GM18873 (cell line): ENCODE results near the gene SGK1.
"Not testable (repeated sequence)": the region's sequence is repeated elsewhere in the genome, so short reads cannot be mapped to it uniquely, and the experiment has no call there.

Experiments
- ATAC-seq: cut with Tn5 transposase; IDR thresholded peaks from one replicate; pipeline ENCODE4 v1.9.1; 2021; ENCODE audit warnings: mild to moderate bottlenecking, moderate library complexity, moderate number of reproducible peaks; ENCODE audit not compliant: unreplicated experiment, low FRiP score

Gene SGK1

DNA sequence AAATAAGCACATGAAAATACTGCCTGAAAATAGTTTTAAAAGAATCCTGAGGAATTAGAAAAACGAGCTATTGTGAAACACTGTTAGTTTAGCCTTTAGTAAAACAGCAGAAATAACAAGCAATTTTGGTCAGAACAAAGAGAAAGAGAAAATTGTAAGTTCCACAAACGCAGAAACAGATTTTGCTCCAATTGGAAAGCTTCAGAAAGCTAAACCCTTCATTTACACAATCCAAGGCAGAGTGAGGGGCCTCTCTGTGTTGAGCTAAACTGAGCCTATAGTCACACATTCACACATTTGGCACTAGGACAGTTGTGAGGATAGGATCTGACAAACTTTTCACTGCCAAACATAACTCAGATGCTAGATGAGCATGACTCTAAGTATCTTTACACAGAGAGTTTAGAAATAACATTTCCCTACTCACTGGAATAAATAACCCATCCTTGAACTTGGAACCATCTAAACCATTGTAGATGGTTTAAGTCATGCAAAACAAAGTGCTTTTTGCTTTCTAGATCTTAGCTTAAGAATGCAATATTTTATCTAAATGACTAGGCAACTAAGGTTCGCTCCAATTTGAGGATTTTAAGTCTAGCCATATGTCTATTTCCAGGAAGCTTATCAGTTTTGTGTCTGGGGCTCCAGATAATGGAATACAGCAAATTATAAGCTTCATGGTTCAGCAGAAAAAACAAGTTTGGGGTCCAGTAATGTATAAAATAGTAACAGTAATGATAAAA is 122.6 kb downstream of the SGK1 start:
- no peak for ATAC-seq

DNA sequence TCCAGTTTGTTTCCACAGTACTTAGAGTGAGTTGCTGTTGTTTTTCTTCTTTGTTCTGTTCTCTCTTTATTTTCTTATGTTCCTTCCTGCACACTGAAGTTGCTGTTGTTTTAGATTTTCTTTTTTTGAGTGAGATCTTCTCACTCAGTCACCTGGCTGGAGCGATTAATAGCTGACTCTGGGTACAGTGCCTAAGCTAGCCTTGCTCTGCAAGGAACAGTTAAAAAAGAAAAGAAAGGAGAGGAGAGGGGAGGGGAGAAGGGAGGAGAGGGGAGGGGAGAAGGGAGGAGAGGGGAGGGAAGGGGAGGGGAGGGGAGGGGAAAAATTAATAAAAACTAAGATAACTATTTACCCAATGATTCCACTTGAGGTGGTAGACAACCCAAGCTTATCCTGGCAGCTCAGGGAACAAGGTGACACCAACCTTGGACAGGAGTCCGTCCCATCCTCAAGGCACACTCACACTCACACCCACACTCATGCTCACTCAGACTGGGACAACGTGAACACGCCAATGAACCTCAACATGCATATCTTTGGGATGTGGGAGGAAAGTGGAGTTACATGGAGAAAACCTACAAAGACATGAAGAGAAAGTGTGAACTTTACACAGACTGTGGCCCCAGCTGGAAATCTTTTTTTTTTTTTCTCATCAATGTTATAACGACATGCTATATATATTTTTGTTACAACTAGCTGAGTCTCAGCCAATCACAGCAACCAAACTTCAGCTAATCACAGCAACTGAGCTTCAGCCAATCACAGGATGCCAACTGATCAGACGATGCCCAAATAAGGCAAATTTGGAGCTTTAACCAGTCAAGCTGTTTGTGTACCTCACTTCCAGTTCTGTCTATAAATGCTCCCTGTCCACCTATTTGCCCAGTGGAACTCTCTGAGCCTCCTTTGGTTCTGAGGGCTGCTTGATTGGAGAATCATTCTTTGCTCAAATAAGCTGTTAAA is 124.1 kb downstream of the SGK1 start:
- no peak for ATAC-seq

DNA sequence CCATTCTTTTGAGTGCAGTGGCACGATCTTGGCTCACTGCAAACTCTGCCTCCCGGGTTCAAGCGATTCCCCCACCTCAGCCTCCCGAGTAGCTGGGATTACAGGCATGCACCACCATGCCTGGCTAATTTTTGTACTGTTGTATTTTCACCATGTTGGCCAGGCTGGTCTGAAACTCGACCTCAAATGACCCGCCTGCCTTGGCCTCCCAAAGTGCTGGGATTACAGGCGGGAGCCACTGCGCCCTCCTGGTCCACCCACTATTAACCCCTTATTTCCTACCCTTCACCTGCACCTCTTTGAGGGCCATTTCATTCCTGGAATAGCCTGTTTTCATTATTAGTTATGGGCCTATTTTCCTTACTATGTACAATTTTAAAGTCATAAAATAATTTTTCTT is 125.3 kb downstream of the SGK1 start:
- not testable (repeated sequence) for ATAC-seq

DNA sequence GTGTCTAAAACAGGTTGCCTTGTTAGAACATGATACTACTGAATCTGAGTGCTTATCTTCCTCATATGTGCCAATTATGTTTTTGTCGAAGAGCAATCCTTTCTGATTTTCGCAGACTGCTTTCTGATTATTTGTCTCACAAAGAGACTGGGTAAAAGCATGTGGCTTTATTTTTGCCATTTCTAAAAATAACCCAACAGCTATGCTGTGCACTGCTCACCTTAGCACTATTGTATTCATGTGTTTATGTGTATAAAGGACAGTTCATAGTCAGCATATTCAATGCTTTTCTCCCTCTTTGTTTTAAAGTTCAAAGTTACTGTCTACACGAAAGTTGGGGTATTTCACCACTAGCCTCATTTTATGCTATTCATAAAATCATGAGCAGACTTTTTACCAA is 127.0 kb downstream of the SGK1 start:
- ATAC-seq, result no peak

DNA sequence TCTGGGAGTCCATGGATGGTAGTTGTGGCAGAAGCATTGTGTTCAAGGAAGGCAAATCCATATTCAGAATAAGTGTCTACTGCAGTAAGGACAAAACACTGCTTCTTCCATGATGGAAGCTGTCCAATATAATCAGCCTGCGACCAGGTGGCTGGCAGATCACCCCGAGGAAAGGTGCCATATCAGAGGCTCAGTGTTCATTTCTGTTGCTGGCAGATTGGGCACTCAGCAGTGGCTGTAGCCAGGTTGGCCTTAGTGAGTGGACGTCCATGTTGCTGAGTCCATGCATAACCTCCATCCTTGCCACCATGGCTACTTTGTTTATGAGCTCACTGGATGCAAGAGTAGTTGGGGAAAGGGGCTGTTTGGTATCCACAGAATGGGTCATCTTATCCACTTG is 130.2 kb downstream of the SGK1 start:
- no peak for ATAC-seq

DNA sequence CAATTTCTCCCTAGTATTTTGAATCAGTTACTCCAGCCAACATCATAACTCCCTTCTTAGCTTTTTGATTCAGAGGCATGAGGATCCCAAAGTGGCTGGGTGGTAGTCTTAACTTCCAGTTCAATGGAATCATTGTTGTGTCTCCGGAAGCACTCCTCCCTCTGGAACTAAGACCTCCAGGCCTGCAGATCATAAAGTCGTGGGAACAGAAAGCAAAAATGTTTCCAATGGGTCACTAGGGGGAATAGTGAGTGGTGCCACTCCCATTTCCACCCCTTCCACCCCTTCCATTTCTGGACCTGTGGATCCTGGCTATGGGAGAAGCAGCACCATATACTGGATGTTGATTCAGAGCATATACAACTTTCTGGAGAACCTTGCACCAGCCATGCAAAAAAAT is 130.8 kb downstream of the SGK1 start:
- no peak for ATAC-seq

DNA sequence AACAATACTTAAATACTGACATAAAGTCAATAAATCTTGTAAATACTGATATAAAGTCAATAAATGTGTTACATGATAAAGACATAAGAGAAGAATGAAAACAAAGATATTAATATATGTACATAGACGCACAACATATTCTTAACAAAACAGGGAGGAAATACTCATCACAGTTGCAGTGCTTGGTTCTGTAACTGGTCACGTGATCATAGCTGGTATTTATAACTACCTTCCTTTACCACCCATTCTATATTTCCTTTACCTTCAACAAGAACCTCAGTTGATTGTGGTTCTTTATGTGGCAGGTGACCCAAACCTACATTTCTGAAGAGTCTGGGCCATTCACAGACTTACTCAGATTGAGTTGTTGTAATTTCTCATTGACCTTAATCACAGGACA is 131.6 kb downstream of the SGK1 start:
- ATAC-seq, result no peak

DNA sequence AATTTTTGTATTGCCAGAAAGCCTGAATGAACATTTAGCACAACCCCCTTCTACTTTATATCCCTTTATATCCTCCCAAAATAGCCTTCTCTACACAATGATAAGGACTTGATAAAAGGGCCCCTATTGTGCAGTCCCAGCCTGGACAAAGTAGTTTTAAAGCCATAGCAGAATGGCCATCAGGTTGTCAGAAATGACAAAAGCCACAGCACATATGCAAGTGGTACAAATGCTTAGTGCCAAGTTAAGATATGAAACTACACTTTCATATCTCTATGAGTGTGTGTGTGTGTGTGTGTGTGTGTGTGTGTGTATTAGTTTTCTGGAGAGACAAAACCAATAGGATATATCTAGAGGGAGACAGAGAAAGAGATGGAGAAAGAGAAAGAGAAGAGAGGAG is 132.6 kb downstream of the SGK1 start:
- no peak for ATAC-seq

DNA sequence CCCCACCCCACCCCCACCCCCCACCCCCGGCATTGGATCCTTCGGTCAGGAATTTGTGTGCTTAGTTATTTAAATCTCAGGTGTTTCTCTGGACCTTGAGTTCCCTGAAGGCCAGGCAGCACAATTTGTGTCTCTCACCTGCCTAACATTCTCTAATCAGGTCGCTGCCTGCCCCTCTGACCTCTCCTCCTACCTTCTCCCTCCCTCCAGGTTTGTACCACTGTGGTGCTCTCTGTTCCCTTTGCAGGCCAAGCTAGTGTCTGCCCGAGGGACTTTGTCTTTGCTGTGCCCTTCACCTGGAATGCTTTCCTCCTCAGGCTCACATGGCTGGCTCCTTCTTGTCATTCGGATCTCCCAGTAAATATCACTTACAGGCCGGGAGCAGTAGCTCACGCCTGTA is 134.1 kb downstream of the SGK1 start:
- ATAC-seq, result no peak

DNA sequence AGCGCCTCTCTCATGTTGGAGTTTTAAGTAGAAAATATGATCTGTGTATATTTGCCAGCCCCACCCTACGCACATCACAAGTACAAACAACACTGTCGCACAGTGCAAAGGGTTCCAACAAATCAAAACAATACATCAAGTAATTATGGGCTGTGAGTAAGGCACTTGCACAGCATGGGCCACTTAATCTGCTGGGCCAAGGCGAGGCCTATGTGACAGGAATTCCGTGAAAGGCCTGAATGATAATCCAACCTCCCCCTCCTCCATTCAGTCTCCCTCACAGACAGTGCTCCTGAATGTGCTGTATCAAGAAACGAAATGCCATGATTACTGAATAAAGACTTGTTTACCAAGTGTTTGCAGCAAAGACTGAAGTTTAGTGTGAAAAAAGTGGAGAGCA is 135.4 kb downstream of the SGK1 start:
- no peak for ATAC-seq

DNA sequence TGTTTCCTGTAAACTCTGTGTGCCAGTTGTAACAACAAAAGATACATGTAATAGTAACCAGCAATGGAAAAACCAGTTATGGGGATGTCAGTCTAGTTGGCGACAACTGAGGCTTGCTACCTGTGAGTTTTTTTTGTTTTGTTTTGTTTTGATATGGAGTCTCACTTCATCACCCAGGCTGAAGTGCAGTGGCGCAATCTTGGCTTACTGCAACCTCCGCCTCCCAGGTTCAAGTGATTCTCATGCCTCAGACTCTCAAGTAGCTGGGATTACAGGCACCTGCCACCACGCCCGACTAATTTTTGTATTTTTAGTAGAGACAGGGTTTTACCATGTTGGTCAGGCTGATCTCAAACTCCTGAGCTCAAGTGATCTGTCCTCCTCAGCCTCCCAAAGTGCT is 136.2 kb downstream of the SGK1 start:
- ATAC-seq, result not testable (repeated sequence)

DNA sequence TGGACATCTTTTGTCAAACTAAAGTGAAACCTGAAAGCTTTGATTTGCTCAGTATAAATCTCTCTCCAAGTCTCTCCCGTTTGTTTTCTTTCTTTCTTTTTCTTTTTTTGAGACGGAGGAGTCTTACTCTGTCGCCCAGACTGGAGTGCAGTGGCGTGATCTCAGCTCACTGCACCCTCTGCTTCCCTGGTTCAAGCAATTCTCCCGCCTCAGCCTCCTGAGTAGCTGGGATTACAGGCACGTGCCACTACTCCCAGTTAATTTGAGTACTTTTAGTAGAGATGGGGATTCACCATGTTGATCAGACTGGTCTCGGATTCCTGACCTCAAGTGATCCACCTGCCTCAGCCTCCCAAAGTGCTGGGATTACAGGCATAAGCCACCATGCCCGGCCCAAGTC is 136.7 kb downstream of the SGK1 start:
- not testable (repeated sequence) for ATAC-seq

DNA sequence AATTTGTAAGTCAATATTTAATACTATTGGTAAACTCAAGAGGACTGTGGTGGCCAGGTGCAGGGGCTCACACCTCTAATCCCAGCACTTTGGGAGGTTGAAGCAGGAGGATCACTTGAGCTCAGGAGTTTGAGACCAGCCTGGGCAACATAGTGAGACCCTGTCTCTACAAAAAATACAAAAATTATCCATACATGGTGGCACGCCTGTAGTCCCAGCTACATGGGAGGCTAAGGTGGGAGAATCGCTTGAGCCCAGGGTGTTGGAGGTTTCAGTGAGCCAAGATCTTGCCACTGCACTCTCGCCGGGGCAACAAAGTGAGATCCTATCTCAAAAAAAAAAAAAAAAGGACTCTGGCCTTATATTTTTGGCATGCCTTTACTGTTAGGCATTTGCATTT is 137.4 kb downstream of the SGK1 start:
- not testable (repeated sequence) for ATAC-seq

DNA sequence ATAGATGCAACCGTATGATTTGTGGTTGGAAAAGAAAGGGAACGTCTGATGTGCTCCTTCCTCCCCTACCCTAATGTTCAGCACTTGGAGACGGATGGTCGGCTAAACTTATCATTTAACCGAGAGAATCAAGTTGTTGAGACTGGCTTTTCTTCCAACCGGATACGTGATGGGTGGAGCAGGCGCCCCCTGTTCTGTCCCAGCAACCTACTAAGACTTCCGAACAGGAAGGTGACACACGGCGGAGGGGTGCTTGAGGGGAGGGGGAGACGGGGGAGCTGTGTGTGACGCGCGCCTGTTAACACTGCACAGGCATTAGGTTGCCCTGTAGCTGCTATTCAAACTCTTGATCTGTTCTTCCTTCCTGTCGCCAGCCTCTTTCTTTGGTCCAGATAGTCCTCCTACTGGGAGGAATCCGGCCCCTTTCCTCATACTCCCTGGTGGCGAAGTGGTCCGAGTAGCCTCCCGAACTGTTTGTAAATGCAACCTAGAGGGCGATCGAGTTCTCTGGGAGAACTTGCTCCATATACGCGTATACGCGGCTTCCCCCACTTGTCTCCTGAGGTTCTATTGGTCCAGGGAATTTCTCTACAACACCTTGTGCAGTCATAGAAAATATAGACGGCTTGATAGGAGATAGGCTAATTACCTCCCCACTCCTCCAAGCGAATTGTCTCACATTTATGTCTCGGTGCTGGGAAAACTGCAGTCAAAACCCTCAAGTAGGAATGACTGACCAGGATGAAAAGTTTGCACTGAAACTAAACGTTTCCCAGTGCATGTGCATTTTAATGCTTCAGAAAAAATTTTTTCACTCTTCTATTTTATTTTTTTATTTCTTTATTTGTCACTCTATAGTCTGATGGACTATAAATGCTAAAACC is 139.5 kb downstream of the SGK1 start:
- no peak for ATAC-seq

DNA sequence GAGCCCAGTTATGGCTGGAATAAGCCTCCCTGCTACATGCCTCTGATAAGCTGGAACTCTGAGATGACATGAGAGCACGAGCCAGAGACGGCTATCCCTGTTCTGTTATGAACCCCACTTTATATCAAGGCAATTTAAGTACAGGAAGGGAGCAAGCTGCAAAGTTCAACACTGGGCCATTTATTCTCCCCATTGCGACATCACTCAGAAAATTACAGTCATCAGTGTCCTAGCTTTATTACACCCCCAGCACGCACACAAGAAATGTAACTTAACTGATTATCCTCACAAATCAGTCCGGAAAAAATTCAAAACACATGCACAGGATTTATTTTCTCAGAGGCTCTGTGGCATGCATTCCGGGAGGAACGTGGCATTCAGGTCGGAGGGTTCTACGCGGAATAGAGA is 140.2 kb downstream of the SGK1 start:
- ATAC-seq, result no peak

DNA sequence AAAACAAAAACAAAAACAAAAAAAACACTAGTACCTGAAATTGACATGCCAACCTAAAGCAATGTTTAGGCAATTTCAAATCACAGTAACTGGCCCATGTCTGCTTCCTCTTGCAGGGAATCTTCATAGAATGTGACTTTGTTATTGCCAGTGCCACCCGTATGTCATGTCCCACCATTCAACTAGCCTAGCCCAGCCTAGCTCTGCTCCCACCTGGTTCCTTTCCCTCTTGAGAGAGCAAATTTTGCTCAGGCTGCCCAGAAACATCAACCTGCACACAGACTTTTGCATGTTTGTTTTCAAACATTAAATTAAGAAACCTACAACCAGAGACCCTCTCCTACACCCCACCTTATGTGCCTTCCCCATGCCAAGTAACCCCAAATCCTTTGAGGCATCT is 140.7 kb downstream of the SGK1 start:
- ATAC-seq, result no peak

DNA sequence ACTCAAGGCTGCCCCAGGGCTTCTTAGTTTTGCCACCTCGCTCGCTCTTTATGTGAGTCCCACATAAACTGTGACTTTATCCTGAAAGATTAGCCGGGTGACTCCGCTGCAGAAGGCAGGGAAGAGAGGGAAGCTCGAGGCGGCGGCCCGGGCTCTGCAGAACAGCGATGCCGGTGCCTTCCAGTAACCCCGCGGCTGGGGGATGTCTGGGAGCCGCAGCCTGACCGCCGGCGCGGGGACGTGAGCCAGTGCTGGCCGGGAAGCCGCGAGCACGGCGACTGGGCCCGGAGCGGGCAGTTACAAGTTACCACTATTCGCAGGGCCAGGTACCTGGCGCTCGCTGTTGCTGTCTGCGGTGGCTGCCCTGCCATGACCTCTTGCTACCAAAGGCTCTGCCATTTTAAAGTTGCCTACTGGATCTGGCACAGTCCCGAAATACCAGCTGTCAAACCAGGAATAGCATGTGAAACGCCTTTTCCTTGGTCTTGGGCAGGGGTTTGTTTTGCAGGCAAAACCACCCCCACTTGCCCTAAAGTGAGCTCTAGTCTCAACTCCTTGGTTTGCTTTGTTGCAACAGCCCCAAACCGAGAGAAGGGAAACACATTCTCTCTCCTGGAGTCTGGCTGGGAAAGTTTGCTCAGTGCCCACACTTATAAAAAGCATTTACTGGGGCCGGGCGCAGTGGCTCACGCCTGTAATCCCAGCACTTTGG is 141.5 kb downstream of the SGK1 start:
- ATAC-seq, result no peak

DNA sequence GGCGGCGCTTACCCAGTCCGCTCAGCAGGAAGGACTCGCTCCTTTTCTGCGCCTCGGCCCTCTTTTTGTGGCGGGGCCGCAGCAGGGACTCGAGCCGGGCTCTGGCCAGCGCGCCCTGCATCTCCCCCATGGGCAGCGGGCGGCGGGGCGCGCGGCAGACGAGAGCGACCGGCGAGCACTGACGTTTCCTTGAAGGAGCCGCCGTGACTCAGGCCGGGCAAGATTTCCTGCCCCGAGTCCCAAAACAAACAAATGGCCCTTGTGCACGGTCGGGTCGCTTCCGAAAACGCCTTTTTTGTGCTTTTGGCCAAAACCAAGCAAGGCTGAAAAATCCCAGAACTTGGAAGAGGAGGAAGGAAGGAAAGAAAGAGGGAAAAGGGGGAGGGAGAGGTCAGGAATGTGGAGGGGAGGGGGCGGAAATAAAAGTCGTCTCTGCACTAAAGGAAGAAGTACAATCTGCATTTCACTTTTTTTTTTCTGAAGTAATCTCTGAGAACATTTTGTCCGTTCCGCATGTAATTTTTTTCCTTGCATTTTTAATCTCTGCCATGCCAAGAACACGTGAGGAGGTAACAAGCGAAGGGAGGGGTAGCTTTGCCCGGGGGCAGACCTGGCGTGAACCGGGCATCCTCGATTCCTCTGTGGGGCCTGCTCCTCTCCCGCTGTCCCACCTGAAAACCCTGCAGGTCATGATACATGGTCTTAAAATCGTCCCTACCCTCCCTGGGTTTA is 142.2 kb downstream of the SGK1 start:
- peak; percentile 18 for ATAC-seq
